Stomach (tissue), 4 donors: ENCODE measurements around the gene CLBA1.

Experiments
- CTCF ChIP-seq, 7 experiments: fragments of 450-650 bp in 4 of 7; fragments of 200-600 bp in 3 of 7; sonication (generic) in 3 of 7; IDR thresholded peaks; one replicate each; pipeline ENCODE4 v1.5.1; 2016 to 2019; ENCODE audit warnings: antibody characterized with exemption in 7 of 7, control low read depth in 2 of 7, mild to moderate bottlenecking in 1 of 7
- EP300 ChIP-seq: sonication (generic); formaldehyde crosslinking; IDR thresholded peaks from one replicate; pipeline ENCODE4 v1.6.1; 2017; ENCODE audit warnings: antibody characterized with exemption
- POLR2A ChIP-seq, 4 donors: fragments of 450-650 bp; IDR thresholded peaks; one replicate each; pipeline ENCODE4 v1.6.1; 2016; ENCODE audit warnings: antibody characterized with exemption in 4 of 4, control low read depth in 2 of 4, mild to moderate bottlenecking in 1 of 4, moderate library complexity in 1 of 4
- POLR2AphosphoS5 ChIP-seq, 3 donors: sonication (generic); formaldehyde crosslinking; IDR thresholded peaks; one replicate each; pipeline ENCODE4 v1.6.1; 2016; ENCODE audit warnings: antibody characterized with exemption in 3 of 3

GRCh38 chr14:104966261-104966865 is 19.2 kb upstream of the CLBA1 start:
- TF ChIP-seq POLR2A (IDR thresholded peaks at IDR 0.05), result no peak
- no peak for TF ChIP-seq CTCF (IDR thresholded peaks at IDR 0.05)
- no peak for TF ChIP-seq POLR2AphosphoS5 (IDR thresholded peaks at IDR 0.05)
- no peak for TF ChIP-seq EP300
